ENCODE results near the gene LCP2. TPM values are rescaled to one million over a fixed set of nuclear protein-coding genes. Genes with fewer than 3 reads are reported as not detected.

Gene LCP2
- 0.10 TPM for polyA plus RNA-seq (2013, experiment 1 of 2)
- polyA plus RNA-seq (2013, experiment 2 of 2): 0.05 TPM

DNA sequence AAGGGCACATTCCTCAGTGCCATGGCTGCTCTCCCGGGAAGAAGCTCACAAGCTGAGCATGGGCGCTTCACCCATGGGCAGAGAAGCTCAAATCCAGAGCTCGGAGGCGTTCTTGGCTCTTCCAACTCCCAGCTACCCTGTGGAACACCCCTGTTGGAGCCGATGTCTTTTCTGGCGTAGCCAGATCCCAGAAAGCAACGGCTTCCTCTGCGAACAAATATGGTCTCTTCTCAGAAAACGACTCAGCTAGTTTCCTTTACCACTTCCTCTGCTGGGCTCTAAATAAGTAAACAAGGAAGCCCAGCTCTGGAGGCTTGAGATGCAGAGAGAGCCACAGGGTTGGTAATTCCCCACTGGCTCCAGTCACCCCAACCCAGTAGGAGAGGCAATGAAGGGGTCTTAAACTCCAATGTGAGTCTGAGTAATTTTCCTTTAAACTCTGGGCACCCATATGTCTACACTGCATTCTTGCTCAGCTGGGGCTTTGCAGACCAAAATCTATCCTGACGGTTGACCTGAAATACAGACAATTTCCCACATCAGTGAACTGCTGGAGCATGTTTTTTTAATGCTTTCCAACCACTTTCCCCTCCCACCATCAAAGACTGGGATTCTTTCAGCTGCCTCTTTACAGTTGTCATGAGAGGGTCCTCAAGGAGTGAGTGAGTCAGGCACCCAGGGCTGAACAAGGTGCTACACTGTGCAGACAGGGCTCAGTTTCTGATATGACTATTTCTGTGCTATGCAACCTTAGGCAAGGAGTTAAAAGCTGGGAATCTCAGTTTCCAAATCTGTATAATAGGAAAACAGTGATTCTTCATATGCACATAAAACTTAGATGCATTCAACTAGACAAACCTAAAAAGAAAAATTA lies at the start of gene LCP2:
TSS of gene LCP2 (minus strand) at position 189 of the 874 bp plus-strand sequence. CDS start at position 23, 166 bp downstream.
- H3K36me3 ChIP-seq (ENCODE audit: control insufficient read depth in 1 of 2, insufficient read depth in 2 of 2, low read depth in 1 of 2, low read length in 2 of 2): no peaks in the 10 kb centered on the region
- no peak within 1 kb of the TSS for H3K14ac ChIP-seq (ENCODE audit: low read length in 2 of 2)
- H3K4me3 ChIP-seq (ENCODE audit: insufficient read depth in 1 of 2, low read depth in 1 of 2, low read length in 2 of 2): no peak within 1 kb of the TSS
- no peaks in the 10 kb centered on the region for H3K4me1 ChIP-seq (ENCODE audit: control insufficient read depth, insufficient read depth, low read depth, low read length)
- H3K27ac ChIP-seq (ENCODE audit: low read length, poor library complexity, severe bottlenecking): no peak within 1 kb of the TSS
- peaks cover 8 to 38% of the 10 kb centered on the region in 2 experiments for H3K27me3 ChIP-seq (ENCODE audit: control insufficient read depth in 1 of 2, insufficient read depth in 1 of 2, low read length in 2 of 2)
- no peak within 1 kb of the TSS for H3K18ac ChIP-seq (ENCODE audit: low read depth in 1 of 2, low read length in 2 of 2)
- 73% methylated on average over 10 of the region's 10 CpGs for WGBS
- no peak within 1 kb of the TSS for H4K91ac ChIP-seq (ENCODE audit: low read length)
- H2AK5ac ChIP-seq (ENCODE audit: low read length, severe bottlenecking): no peak within 1 kb of the TSS
- H3K4me2 ChIP-seq (ENCODE audit: low read length, poor library complexity, severe bottlenecking): no peak within 1 kb of the TSS
- no peak within 1 kb of the TSS for H2BK5ac ChIP-seq (ENCODE audit: low read depth, low read length, poor library complexity, severe bottlenecking)
- no peak for DNase-seq
- no peak within 1 kb of the TSS for H3K4ac ChIP-seq (ENCODE audit: low read depth in 1 of 2, low read length in 2 of 2)
- no peak within 1 kb of the TSS for H2AFZ ChIP-seq (ENCODE audit: low read depth, low read length)
- no peak within 1 kb of the TSS for H2BK12ac ChIP-seq (ENCODE audit: low read length in 2 of 2)
- H4K8ac ChIP-seq (ENCODE audit: low read length): peak within 1 kb of the TSS; percentile 36
- no peaks in the 10 kb centered on the region for H3K79me1 ChIP-seq (replicated peaks; ENCODE audit: low read length, poor library complexity, severe bottlenecking)
- H3K23ac ChIP-seq (ENCODE audit: low read length in 2 of 2): no peak within 1 kb of the TSS
- no peaks in the 10 kb centered on the region for H3K9me3 ChIP-seq (ENCODE audit: control insufficient read depth, low read length)
- H3K9ac ChIP-seq (ENCODE audit: low read length): no peak within 1 kb of the TSS
- no peak within 1 kb of the TSS for H2BK15ac ChIP-seq (ENCODE audit: low read depth, poor library complexity, severe bottlenecking)
- H2BK120ac ChIP-seq (ENCODE audit: low read depth, low read length): no peak within 1 kb of the TSS

DNA sequence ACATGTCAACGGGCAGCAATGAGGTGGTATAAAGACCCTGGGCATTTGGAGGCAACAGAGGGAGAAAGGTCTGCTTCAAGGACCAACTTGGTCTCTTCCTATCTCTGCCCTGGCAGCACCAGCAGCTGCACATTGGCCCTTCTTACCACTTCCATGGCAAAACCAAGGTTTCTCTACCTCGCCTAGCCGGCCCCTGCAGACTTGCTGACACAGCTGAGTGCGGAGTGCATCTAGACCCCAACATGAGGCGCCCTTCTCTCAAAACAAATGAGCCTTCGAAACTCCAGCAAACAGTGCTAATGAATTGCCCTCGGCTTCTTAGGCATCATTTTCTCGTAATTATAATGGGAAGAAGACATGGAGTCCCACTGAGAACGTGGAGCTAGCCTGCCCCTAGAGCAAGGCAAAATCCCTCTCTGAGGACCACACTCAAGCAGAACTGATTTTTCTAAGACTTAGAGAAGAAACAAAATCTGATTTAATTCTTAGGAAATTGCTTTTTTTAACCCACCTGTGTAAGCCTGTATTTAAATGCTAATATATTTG lies 49.5 kb upstream of the LCP2 start:
- Histone ChIP-seq H3K14ac (ENCODE audit: low read length in 2 of 2) (no peak overlapping the region), H2BK12ac (ENCODE audit: low read length in 2 of 2) (no peak overlapping the region), H3K27me3 (ENCODE audit: control insufficient read depth in 1 of 2, insufficient read depth in 1 of 2, low read length in 2 of 2) (peaks cover 37 to 47% of the 10 kb centered on the region in 2 experiments), H3K36me3 (ENCODE audit: control insufficient read depth in 1 of 2, insufficient read depth in 2 of 2, low read depth in 1 of 2, low read length in 2 of 2) (no peaks in the 10 kb centered on the region), H2BK120ac (ENCODE audit: low read depth, low read length) (no peak overlapping the region), H4K91ac (ENCODE audit: low read length) (no peak overlapping the region), H2BK15ac (ENCODE audit: low read depth, poor library complexity, severe bottlenecking) (no peak overlapping the region), H2BK5ac (ENCODE audit: low read depth, low read length, poor library complexity, severe bottlenecking) (no peak overlapping the region), H2AK5ac (ENCODE audit: low read length, severe bottlenecking) (no peak overlapping the region), H3K23ac (ENCODE audit: low read length in 2 of 2) (no peak overlapping the region), H3K9me3 (ENCODE audit: control insufficient read depth, low read length) (peaks cover 10% of the 10 kb centered on the region), H3K79me1 (replicated peaks; ENCODE audit: low read length, poor library complexity, severe bottlenecking) (no peaks in the 10 kb centered on the region), H3K4me2 (ENCODE audit: low read length, poor library complexity, severe bottlenecking) (no peak overlapping the region), H3K9ac (ENCODE audit: low read length) (no peak overlapping the region), H3K4me3 (ENCODE audit: insufficient read depth in 1 of 2, low read depth in 1 of 2, low read length in 2 of 2) (no peak overlapping the region), H3K4me1 (ENCODE audit: control insufficient read depth, insufficient read depth, low read depth, low read length) (no peaks in the 10 kb centered on the region), H4K8ac (ENCODE audit: low read length) (no peak overlapping the region), H3K4ac (ENCODE audit: low read depth in 1 of 2, low read length in 2 of 2) (no peak overlapping the region), H3K27ac (ENCODE audit: low read length, poor library complexity, severe bottlenecking) (no peak overlapping the region), H3K18ac (ENCODE audit: low read depth in 1 of 2, low read length in 2 of 2) (no peak overlapping the region), H2AFZ (ENCODE audit: low read depth, low read length) (no peak overlapping the region)
- WGBS: 87% methylated on average over 9 of the region's 9 CpGs
- DNase-seq: no peak

DNA sequence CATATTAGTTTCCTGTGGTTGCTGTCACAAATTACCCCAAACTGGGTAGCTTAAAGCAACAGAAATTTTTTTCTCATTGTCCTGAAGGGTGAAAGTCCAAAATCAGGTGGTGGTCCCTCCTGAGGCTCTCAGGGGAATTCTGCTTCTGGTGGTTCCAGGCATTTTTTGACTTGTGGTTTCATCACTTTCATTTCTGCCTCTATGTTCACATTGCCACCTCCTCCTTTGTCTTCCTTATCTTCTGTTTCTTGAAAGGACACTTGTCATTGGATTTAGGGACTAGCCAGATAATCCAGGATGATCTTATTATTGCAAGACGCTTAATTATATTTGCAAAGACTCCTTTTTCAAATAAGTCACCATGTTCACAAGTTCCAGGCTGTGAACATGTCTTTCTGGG lies 48.4 kb upstream of the LCP2 start:
- Histone ChIP-seq H3K27me3 (ENCODE audit: control insufficient read depth in 1 of 2, insufficient read depth in 1 of 2, low read length in 2 of 2) (peaks cover 29 to 42% of the 10 kb centered on the region in 2 experiments), H3K27ac (ENCODE audit: low read length, poor library complexity, severe bottlenecking) (no peak overlapping the region), H2AK5ac (ENCODE audit: low read length, severe bottlenecking) (no peak overlapping the region), H2BK12ac (ENCODE audit: low read length in 2 of 2) (no peak overlapping the region), H3K9me3 (ENCODE audit: control insufficient read depth, low read length) (peaks cover 10% of the 10 kb centered on the region), H3K36me3 (ENCODE audit: control insufficient read depth in 1 of 2, insufficient read depth in 2 of 2, low read depth in 1 of 2, low read length in 2 of 2) (no peaks in the 10 kb centered on the region), H3K23ac (ENCODE audit: low read length in 2 of 2) (no peak overlapping the region), H4K91ac (ENCODE audit: low read length) (no peak overlapping the region), H2BK15ac (ENCODE audit: low read depth, poor library complexity, severe bottlenecking) (no peak overlapping the region), H3K18ac (ENCODE audit: low read depth in 1 of 2, low read length in 2 of 2) (no peak overlapping the region), H3K4me2 (ENCODE audit: low read length, poor library complexity, severe bottlenecking) (no peak overlapping the region), H2AFZ (ENCODE audit: low read depth, low read length) (no peak overlapping the region), H4K8ac (ENCODE audit: low read length) (no peak overlapping the region), H3K4me1 (ENCODE audit: control insufficient read depth, insufficient read depth, low read depth, low read length) (no peaks in the 10 kb centered on the region), H3K9ac (ENCODE audit: low read length) (no peak overlapping the region), H3K79me1 (replicated peaks; ENCODE audit: low read length, poor library complexity, severe bottlenecking) (no peaks in the 10 kb centered on the region), H2BK5ac (ENCODE audit: low read depth, low read length, poor library complexity, severe bottlenecking) (no peak overlapping the region), H3K14ac (ENCODE audit: low read length in 2 of 2) (no peak overlapping the region), H2BK120ac (ENCODE audit: low read depth, low read length) (no peak overlapping the region), H3K4me3 (ENCODE audit: insufficient read depth in 1 of 2, low read depth in 1 of 2, low read length in 2 of 2) (no peak overlapping the region), H3K4ac (ENCODE audit: low read depth in 1 of 2, low read length in 2 of 2) (no peak overlapping the region)
- WGBS: 100% methylated on average over 1 of the region's 1 CpG
- DNase-seq: no peak

DNA sequence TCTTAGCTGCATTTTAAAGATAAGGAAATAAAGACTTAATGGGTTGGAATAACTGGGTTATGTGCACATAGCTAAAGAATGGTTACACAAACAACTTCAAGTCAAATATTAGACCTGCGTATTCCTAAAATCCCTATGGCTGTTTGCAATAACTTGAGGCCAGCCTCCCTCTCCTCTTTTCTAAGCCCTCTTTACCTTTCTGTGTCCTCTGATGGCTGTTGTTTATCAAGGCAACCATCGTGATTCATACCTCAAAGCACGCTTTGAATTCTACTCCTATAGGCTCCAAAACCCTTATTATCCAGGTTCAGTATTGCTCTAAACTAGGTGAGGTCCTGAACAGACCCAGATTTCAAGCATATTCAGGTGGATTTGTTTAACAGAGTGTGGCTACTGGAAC lies 45.6 kb upstream of the LCP2 start:
- no peak overlapping the region for H2AFZ ChIP-seq (ENCODE audit: low read depth, low read length)
- H2BK15ac ChIP-seq (ENCODE audit: low read depth, poor library complexity, severe bottlenecking): no peak overlapping the region
- no peaks in the 10 kb centered on the region for H3K36me3 ChIP-seq (ENCODE audit: control insufficient read depth in 1 of 2, insufficient read depth in 2 of 2, low read depth in 1 of 2, low read length in 2 of 2)
- no peak overlapping the region for H3K14ac ChIP-seq (ENCODE audit: low read length in 2 of 2)
- H3K23ac ChIP-seq (ENCODE audit: low read length in 2 of 2): no peak overlapping the region
- WGBS: 100% methylated on average over 3 of the region's 3 CpGs
- no peak overlapping the region for H3K18ac ChIP-seq (ENCODE audit: low read depth in 1 of 2, low read length in 2 of 2)
- H3K4me3 ChIP-seq (ENCODE audit: insufficient read depth in 1 of 2, low read depth in 1 of 2, low read length in 2 of 2): no peak overlapping the region
- H3K79me1 ChIP-seq (replicated peaks; ENCODE audit: low read length, poor library complexity, severe bottlenecking): no peaks in the 10 kb centered on the region
- H4K91ac ChIP-seq (ENCODE audit: low read length): no peak overlapping the region
- H3K4me2 ChIP-seq (ENCODE audit: low read length, poor library complexity, severe bottlenecking): no peak overlapping the region
- H3K4me1 ChIP-seq (ENCODE audit: control insufficient read depth, insufficient read depth, low read depth, low read length): no peaks in the 10 kb centered on the region
- H3K9ac ChIP-seq (ENCODE audit: low read length): no peak overlapping the region
- H3K27ac ChIP-seq (ENCODE audit: low read length, poor library complexity, severe bottlenecking): no peak overlapping the region
- H2BK5ac ChIP-seq (ENCODE audit: low read depth, low read length, poor library complexity, severe bottlenecking): no peak overlapping the region
- no peak overlapping the region for H3K4ac ChIP-seq (ENCODE audit: low read depth in 1 of 2, low read length in 2 of 2)
- H2BK120ac ChIP-seq (ENCODE audit: low read depth, low read length): no peak overlapping the region
- no peak overlapping the region for H2AK5ac ChIP-seq (ENCODE audit: low read length, severe bottlenecking)
- DNase-seq: no peak
- peaks cover 6 to 22% of the 10 kb centered on the region in 2 experiments for H3K27me3 ChIP-seq (ENCODE audit: control insufficient read depth in 1 of 2, insufficient read depth in 1 of 2, low read length in 2 of 2)
- H2BK12ac ChIP-seq (ENCODE audit: low read length in 2 of 2): no peak overlapping the region
- H3K9me3 ChIP-seq (ENCODE audit: control insufficient read depth, low read length): peaks cover 10% of the 10 kb centered on the region
- H4K8ac ChIP-seq (ENCODE audit: low read length): no peak overlapping the region

All from mesenchymal stem cell (in vitro differentiated cells and primary cell).